Thoracic aorta (tissue), 2 donors: ENCODE measurements around the gene HPCAL1. TPM values are rescaled to one million over a fixed set of nuclear protein-coding genes. Genes with fewer than 3 reads are reported as not detected.

Experiments used
- ATAC-seq: fragments of 150-250 bp; one replicate; pipeline ENCODE4 v1.8.0; 2017; ENCODE audit warnings: low read depth; ENCODE audit not compliant: insufficient number of reproducible peaks, low FRiP score
- DNase-seq: peaks from one replicate; pipeline ENCODE4 v3.0.0-alpha.2; 2020; ENCODE audit warnings: low spot score
- H3K27ac ChIP-seq, 2 donors: fragments of 200-600 bp; sonication (generic); 1 replicate in 1 of 2; 2 replicates in 1 of 2; pipeline ENCODE4 v1.5.1; 2016; ENCODE audit warnings: mild to moderate bottlenecking in 2 of 2, moderate library complexity in 2 of 2
- H3K27me3 ChIP-seq: fragments of 200-600 bp; sonication (generic); replicated peaks from 2 replicates; pipeline ENCODE4 v1.6.0; 2016; ENCODE audit warnings: mild to moderate bottlenecking; ENCODE audit not compliant: insufficient read depth
- H3K36me3 ChIP-seq: fragments of 200-600 bp; sonication (generic); one replicate; pipeline ENCODE4 v1.5.1; 2016
- H3K4me1 ChIP-seq, 2 donors: fragments of 200-600 bp; sonication (generic); 1 replicate in 1 of 2; 2 replicates in 1 of 2; pipeline versions ENCODE4 v1.5.1 to v1.6.0; 2016; ENCODE audit warnings: low read depth in 2 of 2, mild to moderate bottlenecking in 1 of 2; ENCODE audit not compliant: control insufficient read depth in 1 of 2
- H3K4me3 ChIP-seq: fragments of 200-600 bp; sonication (generic); 2 replicates; pipeline ENCODE4 v1.5.1; 2016; ENCODE audit warnings: mild to moderate bottlenecking
- H3K9me3 ChIP-seq: fragments of 200-600 bp; sonication (generic); 2 replicates; pipeline ENCODE4 v1.5.1; 2016
- total RNA-seq, 2 donors: library from RNA; depleted of rRNA; stranded (reverse); fragments of >200 nt; gene quantifications; one replicate each; pipeline versions ENCODE4 v1.1.0 to v1.2.3, GENCODE V29; 2016
- TF ChIP-seq, protein P1 (sequence below): fragments of 200-600 bp; sonication (generic); IDR thresholded peaks from one replicate; pipeline ENCODE4 v1.5.1; 2019; ENCODE audit warnings: antibody characterized with exemption

HPCAL1 gene
- total RNA-seq, 2 donors from 2014 or later, result 34.6 to 50.2 TPM

DNA sequence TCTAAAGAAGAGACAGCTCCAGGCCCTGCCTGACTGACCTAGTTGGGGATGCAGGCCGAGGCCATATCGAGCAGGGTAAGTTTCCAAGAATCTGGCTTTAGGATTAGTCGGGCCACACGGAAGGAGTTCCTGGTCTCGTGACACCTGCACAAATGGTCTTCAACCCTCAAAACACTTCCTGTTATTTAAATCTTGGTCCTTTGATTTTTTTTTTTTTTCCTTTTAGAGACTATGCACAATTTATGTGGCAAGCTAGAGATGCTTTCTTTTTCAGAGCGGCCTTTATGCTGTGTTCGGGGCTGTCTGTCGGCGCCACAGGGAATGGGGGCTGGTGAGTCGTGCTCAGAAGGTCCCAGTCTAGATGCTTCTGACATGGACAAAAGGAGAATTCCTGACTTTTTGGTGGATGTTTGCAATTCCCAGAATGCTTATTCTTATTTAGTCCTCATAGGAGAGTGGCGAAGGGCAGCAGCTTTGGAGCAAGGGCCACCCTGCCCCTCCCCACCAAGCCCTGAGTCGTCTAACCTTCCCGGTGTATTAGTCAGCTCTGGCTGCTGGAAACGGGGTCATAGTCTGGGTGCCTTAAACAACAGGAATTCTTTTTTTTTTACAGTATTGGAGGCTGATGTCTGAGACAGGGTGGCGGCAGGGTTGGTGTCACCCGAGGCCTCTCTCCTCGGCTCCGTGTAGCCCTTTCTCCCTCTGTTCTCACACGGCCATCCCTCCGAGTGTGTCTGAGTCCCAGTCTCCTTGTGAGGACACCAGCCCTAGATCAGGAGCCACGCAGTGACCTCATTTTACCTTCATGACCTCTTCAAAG, 27.4 kb downstream of the HPCAL1 start:
- ATAC-seq (no peak), DNase-seq (no peak)
- TF ChIP-seq, protein P1, sequence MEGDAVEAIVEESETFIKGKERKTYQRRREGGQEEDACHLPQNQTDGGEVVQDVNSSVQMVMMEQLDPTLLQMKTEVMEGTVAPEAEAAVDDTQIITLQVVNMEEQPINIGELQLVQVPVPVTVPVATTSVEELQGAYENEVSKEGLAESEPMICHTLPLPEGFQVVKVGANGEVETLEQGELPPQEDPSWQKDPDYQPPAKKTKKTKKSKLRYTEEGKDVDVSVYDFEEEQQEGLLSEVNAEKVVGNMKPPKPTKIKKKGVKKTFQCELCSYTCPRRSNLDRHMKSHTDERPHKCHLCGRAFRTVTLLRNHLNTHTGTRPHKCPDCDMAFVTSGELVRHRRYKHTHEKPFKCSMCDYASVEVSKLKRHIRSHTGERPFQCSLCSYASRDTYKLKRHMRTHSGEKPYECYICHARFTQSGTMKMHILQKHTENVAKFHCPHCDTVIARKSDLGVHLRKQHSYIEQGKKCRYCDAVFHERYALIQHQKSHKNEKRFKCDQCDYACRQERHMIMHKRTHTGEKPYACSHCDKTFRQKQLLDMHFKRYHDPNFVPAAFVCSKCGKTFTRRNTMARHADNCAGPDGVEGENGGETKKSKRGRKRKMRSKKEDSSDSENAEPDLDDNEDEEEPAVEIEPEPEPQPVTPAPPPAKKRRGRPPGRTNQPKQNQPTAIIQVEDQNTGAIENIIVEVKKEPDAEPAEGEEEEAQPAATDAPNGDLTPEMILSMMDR, result no peak
- no peaks in the 10 kb centered on the region for H3K27me3 ChIP-seq
- no peak overlapping the region for H3K27ac ChIP-seq
- H3K4me3 ChIP-seq, result no peak overlapping the region
- no peaks in the 10 kb centered on the region for H3K36me3 ChIP-seq
- no peaks in the 10 kb centered on the region for H3K9me3 ChIP-seq
- peaks cover 7 to 10% of the 10 kb centered on the region in 2 donors for H3K4me1 ChIP-seq

GRCh38 chr2:10330700-10331026, 28.0 kb downstream of the HPCAL1 start:
- DNase-seq (no peak), ATAC-seq (no peak)
- Histone ChIP-seq H3K27me3 (no peaks in the 10 kb centered on the region), H3K36me3 (no peaks in the 10 kb centered on the region), H3K4me3 (peak overlapping the region; percentile 52), H3K27ac (no peak overlapping the region), H3K9me3 (no peaks in the 10 kb centered on the region), H3K4me1 (peaks cover 6 to 7% of the 10 kb centered on the region in 2 donors)
- TF ChIP-seq, protein P1, result no peak

DNA sequence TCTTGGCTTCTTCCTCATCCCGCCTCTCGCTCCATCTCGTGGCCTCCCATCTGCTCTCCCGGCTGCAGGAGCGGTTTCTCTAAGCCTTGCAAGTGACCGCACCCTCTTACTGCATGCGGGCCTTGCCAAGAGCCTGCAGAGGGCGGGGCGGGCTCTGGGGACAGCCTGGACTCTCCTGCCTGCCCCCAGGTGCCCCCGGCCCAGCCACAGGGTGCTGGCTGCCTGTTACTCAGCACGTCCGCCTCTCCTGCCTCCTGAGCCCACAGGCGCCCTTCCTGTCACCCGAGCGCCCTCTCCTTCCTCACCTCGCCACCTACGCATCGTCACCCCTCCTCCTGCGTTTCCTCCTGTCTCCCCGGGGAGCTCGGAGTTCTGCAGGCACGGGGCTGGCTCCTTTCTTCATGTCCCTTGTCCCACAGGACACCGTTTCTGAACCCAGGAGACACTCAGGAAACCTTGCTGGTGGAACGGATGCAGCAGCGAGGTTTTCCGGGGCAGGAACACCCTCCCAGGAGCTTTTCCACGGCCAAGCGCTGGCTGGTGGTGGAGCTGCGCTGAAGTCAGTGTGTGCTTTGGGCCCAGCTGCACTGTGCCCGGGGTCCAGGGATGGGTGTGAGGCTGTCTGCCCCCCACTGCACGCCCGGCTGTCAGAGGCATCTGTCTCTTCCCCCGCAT, 28.5 kb downstream of the HPCAL1 start:
- no peaks in the 10 kb centered on the region for H3K27me3 ChIP-seq
- H3K4me1 ChIP-seq, result peaks cover 6 to 7% of the 10 kb centered on the region in 2 donors
- no peak overlapping the region for H3K27ac ChIP-seq
- peak overlapping the region; percentile 52 for H3K4me3 ChIP-seq
- ATAC-seq, result no peak
- TF ChIP-seq, protein P1, result no peak
- H3K36me3 ChIP-seq, result no peaks in the 10 kb centered on the region
- no peak for DNase-seq
- no peaks in the 10 kb centered on the region for H3K9me3 ChIP-seq

DNA sequence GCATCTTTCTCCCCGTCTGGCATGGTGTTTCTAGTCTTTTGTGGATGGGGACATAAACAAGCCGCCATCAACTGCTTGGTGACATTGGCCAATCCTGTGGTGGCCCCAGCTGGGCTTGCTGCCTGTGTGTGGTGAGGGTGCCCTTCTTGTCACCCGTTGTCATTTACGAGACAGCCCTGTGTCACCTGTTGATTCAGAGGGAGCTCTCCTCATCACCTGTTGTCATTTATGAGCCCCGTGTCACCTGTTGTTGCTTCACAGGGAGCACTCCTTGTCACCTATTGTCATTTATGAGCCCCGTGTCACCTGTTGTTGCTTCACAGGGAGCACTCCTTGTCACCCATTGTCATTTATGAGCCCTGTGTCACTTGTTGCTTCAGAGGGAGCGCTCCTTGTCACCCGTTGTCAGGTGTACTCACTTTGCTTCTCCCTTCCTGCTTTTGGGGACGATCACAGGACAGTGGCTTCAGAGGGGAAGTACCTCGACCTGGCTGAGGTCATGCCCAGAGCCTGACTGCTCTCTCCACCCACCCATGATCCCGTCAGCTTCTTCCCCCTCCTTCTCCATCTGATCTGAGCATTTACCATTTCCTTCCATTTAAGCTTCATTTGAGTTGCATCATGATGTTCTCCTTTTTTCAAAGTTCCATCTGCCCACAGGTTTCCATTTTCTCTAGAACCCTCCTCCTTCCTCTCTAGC, 29.1 kb downstream of the HPCAL1 start:
- peak overlapping the region; percentile 52 for H3K4me3 ChIP-seq
- TF ChIP-seq, protein P1, result no peak
- H3K27me3 ChIP-seq, result no peaks in the 10 kb centered on the region
- ATAC-seq, result no peak
- H3K9me3 ChIP-seq, result no peaks in the 10 kb centered on the region
- DNase-seq, result no peak
- H3K27ac ChIP-seq, result no peak overlapping the region
- H3K4me1 ChIP-seq, result peaks cover 6 to 7% of the 10 kb centered on the region in 2 donors
- no peaks in the 10 kb centered on the region for H3K36me3 ChIP-seq
